DOHH2 (cell line): Measurements from ENCODE around the gene ARHGAP19.

Experiments used
- H3F3A ChIP-seq: fragments of 200-600 bp; sonication (generic), shearing (Covaris generic); 2 replicates; pipeline ENCODE4 v1.6.0; 2016; ENCODE audit warnings: antibody characterized with exemption, mild to moderate bottlenecking; ENCODE audit not compliant: control insufficient read depth, insufficient read depth
- H3K27ac ChIP-seq: fragments of 200-600 bp; sonication (generic); 2 replicates; pipeline ENCODE4 v1.5.1; 2014; ENCODE audit warnings: low read depth, mild to moderate bottlenecking, low read length, moderate library complexity
- H3K27me3 ChIP-seq: fragments of 200-600 bp; sonication (generic); 2 replicates; pipeline ENCODE4 v1.6.1; 2014; ENCODE audit warnings: mild to moderate bottlenecking, low read length, mixed read lengths; ENCODE audit not compliant: control insufficient read depth
- H3K36me3 ChIP-seq: fragments of 200-600 bp; sonication (generic); 2 replicates; pipeline ENCODE4 v1.6.1; 2014; ENCODE audit warnings: mild to moderate bottlenecking, low read length, moderate library complexity, mixed read lengths; ENCODE audit not compliant: control insufficient read depth
- H3K4me1 ChIP-seq: fragments of 200-600 bp; sonication (generic); 2 replicates; pipeline ENCODE4 v1.6.1; 2014; ENCODE audit warnings: mild to moderate bottlenecking, low read length, mixed read lengths; ENCODE audit not compliant: control insufficient read depth
- H3K4me2 ChIP-seq: fragments of 200-600 bp; sonication (generic); 2 replicates; pipeline ENCODE4 v1.6.0; 2014; ENCODE audit warnings: mild to moderate bottlenecking, low read length, moderate library complexity
- H3K4me3 ChIP-seq: fragments of 200-600 bp; sonication (generic); 2 replicates; pipeline ENCODE4 v1.5.1; 2014; ENCODE audit warnings: mild to moderate bottlenecking, low read length, mixed read lengths
- H3K79me2 ChIP-seq: fragments of 200-600 bp; sonication (generic); 2 replicates; pipeline ENCODE4 v1.6.1; 2014; ENCODE audit warnings: mild to moderate bottlenecking, low read length, mixed read lengths; ENCODE audit not compliant: control insufficient read depth
- H3K9me2 ChIP-seq: fragments of 200-600 bp; sonication (generic); replicated peaks from 2 replicates; pipeline ENCODE4 v1.6.1; 2014; ENCODE audit warnings: mild to moderate bottlenecking, low read length, mixed read lengths; ENCODE audit not compliant: control insufficient read depth
- H3K9me3 ChIP-seq: fragments of 200-600 bp; sonication (generic); 2 replicates; pipeline ENCODE4 v1.6.1; 2014; ENCODE audit warnings: antibody characterized with exemption, low read length, mixed read lengths; ENCODE audit not compliant: control insufficient read depth, insufficient read depth
- H4K20me1 ChIP-seq: fragments of 200-600 bp; sonication (generic); 2 replicates; pipeline ENCODE4 v1.6.0; 2014; ENCODE audit warnings: low read depth, mild to moderate bottlenecking, antibody characterized with exemption, low read length, moderate library complexity; ENCODE audit not compliant: control insufficient read depth, insufficient read depth
- EZH2phosphoT487 ChIP-seq: fragments of 200-600 bp; sonication (generic); IDR thresholded peaks from 2 replicates; pipeline ENCODE4 v1.6.1; 2017; ENCODE audit warnings: borderline replicate concordance, mild to moderate bottlenecking, antibody characterized with exemption, low read length, moderate library complexity, mixed read lengths
- TF ChIP-seq, protein P1 (sequence below): fragments of 200-600 bp; sonication (generic); IDR thresholded peaks from one replicate; pipeline ENCODE4 v1.5.1; 2014; ENCODE audit warnings: antibody characterized with exemption, mild to moderate bottlenecking, low read depth, low read length; ENCODE audit not compliant: poor library complexity, severe bottlenecking

The ARHGAP19 gene

GRCh38 chr10:97234400-97234799 lies 58.0 kb downstream of the ARHGAP19 start:
- no peak for TF ChIP-seq EZH2phosphoT487
- TF ChIP-seq, protein P1, sequence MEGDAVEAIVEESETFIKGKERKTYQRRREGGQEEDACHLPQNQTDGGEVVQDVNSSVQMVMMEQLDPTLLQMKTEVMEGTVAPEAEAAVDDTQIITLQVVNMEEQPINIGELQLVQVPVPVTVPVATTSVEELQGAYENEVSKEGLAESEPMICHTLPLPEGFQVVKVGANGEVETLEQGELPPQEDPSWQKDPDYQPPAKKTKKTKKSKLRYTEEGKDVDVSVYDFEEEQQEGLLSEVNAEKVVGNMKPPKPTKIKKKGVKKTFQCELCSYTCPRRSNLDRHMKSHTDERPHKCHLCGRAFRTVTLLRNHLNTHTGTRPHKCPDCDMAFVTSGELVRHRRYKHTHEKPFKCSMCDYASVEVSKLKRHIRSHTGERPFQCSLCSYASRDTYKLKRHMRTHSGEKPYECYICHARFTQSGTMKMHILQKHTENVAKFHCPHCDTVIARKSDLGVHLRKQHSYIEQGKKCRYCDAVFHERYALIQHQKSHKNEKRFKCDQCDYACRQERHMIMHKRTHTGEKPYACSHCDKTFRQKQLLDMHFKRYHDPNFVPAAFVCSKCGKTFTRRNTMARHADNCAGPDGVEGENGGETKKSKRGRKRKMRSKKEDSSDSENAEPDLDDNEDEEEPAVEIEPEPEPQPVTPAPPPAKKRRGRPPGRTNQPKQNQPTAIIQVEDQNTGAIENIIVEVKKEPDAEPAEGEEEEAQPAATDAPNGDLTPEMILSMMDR = peak; percentile 57
- Histone ChIP-seq H3K4me3 (no peak overlapping the region), H3K79me2 (no peaks in the 10 kb centered on the region), H3K4me2 (no peak overlapping the region), H4K20me1 (no peaks in the 10 kb centered on the region), H3F3A (0 out of 2 replicates have a peak, but pooled peaks cover 6% of the 10 kb centered on the region), H3K27me3 (no peaks in the 10 kb centered on the region), H3K27ac (no peak overlapping the region), H3K4me1 (no peaks in the 10 kb centered on the region), H3K36me3 (peaks cover 37% of the 10 kb centered on the region), H3K9me3 (no peaks in the 10 kb centered on the region), H3K9me2 (no peaks in the 10 kb centered on the region)

GRCh38 chr10:97230146-97230545 lies 62.3 kb downstream of the ARHGAP19 start:
- Histone ChIP-seq H3K4me3 (no peak overlapping the region), H3K4me2 (no peak overlapping the region), H3K79me2 (no peaks in the 10 kb centered on the region), H3K4me1 (no peaks in the 10 kb centered on the region), H4K20me1 (no peaks in the 10 kb centered on the region), H3K36me3 (peaks cover 64% of the 10 kb centered on the region), H3F3A (no peaks in the 10 kb centered on the region), H3K27ac (no peak overlapping the region), H3K9me2 (no peaks in the 10 kb centered on the region), H3K27me3 (no peaks in the 10 kb centered on the region), H3K9me3 (no peaks in the 10 kb centered on the region)
- TF ChIP-seq, protein P1 = no peak
- TF ChIP-seq EZH2phosphoT487 = no peak

DNA sequence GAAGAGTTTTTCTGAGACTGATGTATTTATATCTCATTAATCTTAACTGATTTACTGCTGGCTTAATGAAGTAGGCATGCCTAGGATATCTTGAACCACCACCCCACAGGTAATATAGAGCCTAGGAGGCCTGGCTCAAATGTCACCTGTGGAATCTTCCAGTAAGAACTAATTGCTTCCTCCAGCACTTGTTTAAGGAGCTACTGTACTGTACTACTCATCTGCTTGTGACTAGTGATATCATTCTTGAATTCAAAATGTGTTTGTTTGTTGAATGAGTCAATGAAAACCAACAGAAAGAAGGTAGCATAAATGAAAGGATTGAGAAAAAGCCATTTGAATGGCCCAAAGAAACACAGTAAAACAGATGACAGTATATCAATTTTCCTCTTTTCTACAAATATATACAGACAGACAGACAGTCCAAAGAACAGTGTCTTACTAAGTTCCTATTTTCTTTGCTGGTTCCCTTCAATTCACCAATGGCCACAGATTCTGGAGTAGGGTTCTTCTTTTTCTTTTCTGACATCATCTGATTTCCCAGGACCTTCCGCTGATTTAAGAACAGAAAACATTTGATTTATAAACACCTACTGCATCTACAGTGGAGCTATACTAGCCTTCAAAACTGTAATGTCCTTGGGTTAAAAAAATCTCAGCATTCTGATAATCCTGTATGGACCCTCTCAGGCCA lies 63.0 kb downstream of the ARHGAP19 start:
- no peaks in the 10 kb centered on the region for H3F3A ChIP-seq
- no peak for TF ChIP-seq EZH2phosphoT487
- TF ChIP-seq, protein P1 = no peak
- H3K4me2 ChIP-seq = no peak overlapping the region
- no peaks in the 10 kb centered on the region for H3K27me3 ChIP-seq
- H3K9me3 ChIP-seq = no peaks in the 10 kb centered on the region
- H3K4me1 ChIP-seq = no peaks in the 10 kb centered on the region
- no peaks in the 10 kb centered on the region for H3K79me2 ChIP-seq
- no peak overlapping the region for H3K4me3 ChIP-seq
- no peaks in the 10 kb centered on the region for H3K9me2 ChIP-seq
- no peaks in the 10 kb centered on the region for H4K20me1 ChIP-seq
- no peak overlapping the region for H3K27ac ChIP-seq
- H3K36me3 ChIP-seq = peaks cover 67% of the 10 kb centered on the region
